SU-DHL-6 (cell line): ENCODE results near the gene PFN4.

ENCODE experiments used
- EZH2phosphoT487 ChIP-seq: fragments of 200-600 bp; sonication (generic), shearing (Covaris generic); conservative IDR thresholded peaks from 2 replicates; pipeline ENCODE4 v1.6.1; 2018; ENCODE audit warnings: mild to moderate bottlenecking, antibody characterized with exemption, low read length, moderate library complexity, mixed read lengths
- TF ChIP-seq, protein P1 (sequence below): fragments of 200-600 bp; sonication (generic); IDR thresholded peaks from one replicate; pipeline ENCODE4 v1.5.1; 2017; ENCODE audit warnings: antibody characterized with exemption, mild to moderate bottlenecking, low read length, moderate library complexity; ENCODE audit not compliant: insufficient read depth, poor library complexity, severe bottlenecking

DNA sequence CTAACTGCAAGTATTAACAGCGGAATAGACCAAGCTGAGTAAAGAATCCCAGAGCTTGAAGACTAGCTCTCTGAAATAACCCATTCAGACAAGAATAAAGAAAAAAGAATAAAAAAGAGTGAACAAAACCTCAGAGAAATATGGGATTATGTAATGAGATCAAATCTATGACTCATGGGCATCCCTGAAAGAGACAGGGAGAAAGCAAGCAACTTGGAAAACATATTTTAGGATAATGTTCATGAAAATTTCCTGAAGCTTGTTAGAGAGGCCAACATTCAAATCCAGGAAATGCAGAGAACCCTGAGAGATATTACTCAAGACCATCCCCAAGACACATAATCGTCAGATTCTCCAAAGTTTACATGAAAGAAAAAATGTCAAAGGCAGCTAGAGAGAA lies 17.3 kb downstream of the PFN4 start:
- TF ChIP-seq, protein P1, sequence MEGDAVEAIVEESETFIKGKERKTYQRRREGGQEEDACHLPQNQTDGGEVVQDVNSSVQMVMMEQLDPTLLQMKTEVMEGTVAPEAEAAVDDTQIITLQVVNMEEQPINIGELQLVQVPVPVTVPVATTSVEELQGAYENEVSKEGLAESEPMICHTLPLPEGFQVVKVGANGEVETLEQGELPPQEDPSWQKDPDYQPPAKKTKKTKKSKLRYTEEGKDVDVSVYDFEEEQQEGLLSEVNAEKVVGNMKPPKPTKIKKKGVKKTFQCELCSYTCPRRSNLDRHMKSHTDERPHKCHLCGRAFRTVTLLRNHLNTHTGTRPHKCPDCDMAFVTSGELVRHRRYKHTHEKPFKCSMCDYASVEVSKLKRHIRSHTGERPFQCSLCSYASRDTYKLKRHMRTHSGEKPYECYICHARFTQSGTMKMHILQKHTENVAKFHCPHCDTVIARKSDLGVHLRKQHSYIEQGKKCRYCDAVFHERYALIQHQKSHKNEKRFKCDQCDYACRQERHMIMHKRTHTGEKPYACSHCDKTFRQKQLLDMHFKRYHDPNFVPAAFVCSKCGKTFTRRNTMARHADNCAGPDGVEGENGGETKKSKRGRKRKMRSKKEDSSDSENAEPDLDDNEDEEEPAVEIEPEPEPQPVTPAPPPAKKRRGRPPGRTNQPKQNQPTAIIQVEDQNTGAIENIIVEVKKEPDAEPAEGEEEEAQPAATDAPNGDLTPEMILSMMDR, result no peak
- TF ChIP-seq EZH2phosphoT487, result no peak
